Renal cortex interstitium (tissue), 15 donors: ENCODE measurements around the gene IBSP. TPM values are rescaled to one million over a fixed set of nuclear protein-coding genes. Genes with fewer than 3 reads are reported as not detected.
A peak's percentile ranks its signal among the peaks of the same experiment; 100 is the strongest.

Source experiments
- DNase-seq, 11 donors: peaks; one replicate each; pipeline ENCODE4 v3.0.0-alpha.2; 2013; ENCODE audit warnings: low read depth in 9 of 11, low spot score in 4 of 11; ENCODE audit errors: extremely low read depth in 1 of 11
- long read RNA-seq, 16 experiments: transcript quantifications; one replicate each; lab custom pipeline, GENCODE V29; 2026
- polyA plus RNA-seq, 3 donors: library from polyadenylated mRNA; unstranded; fragments of 120-200 nt; gene quantifications; one replicate each; pipeline ENCODE4 v1.2.1, GENCODE V29; 2013; ENCODE audit not compliant: insufficient read length in 3 of 3

Gene IBSP, protein sequence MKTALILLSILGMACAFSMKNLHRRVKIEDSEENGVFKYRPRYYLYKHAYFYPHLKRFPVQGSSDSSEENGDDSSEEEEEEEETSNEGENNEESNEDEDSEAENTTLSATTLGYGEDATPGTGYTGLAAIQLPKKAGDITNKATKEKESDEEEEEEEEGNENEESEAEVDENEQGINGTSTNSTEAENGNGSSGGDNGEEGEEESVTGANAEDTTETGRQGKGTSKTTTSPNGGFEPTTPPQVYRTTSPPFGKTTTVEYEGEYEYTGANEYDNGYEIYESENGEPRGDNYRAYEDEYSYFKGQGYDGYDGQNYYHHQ
- polyA plus RNA-seq, result under 1 TPM in 1 of 3 donors, not detected in 2; 0.23 TPM
- long read RNA-seq, donor 1, result 0 reads
- long read RNA-seq, donor 2, result 0 reads
- long read RNA-seq, donor 3, result 0 reads
- long read RNA-seq, donor 4, result 0 reads
- long read RNA-seq, donor 5, result 0 reads
- long read RNA-seq, donor 6, result 0 reads
- long read RNA-seq, donor 7, result 0 reads
- long read RNA-seq, donor 8, result 0 reads
- long read RNA-seq, donor 9, result 0 reads
- long read RNA-seq, donor 10, result 0 reads
- long read RNA-seq, donor 11, result 0 reads
- long read RNA-seq, donor 12, result 0 reads
- long read RNA-seq, donor 13, result 0 reads
- long read RNA-seq, donor 14, result 0 reads
- long read RNA-seq, donor 15, result 0 reads
- long read RNA-seq, donor 16, result 0 reads

DNA sequence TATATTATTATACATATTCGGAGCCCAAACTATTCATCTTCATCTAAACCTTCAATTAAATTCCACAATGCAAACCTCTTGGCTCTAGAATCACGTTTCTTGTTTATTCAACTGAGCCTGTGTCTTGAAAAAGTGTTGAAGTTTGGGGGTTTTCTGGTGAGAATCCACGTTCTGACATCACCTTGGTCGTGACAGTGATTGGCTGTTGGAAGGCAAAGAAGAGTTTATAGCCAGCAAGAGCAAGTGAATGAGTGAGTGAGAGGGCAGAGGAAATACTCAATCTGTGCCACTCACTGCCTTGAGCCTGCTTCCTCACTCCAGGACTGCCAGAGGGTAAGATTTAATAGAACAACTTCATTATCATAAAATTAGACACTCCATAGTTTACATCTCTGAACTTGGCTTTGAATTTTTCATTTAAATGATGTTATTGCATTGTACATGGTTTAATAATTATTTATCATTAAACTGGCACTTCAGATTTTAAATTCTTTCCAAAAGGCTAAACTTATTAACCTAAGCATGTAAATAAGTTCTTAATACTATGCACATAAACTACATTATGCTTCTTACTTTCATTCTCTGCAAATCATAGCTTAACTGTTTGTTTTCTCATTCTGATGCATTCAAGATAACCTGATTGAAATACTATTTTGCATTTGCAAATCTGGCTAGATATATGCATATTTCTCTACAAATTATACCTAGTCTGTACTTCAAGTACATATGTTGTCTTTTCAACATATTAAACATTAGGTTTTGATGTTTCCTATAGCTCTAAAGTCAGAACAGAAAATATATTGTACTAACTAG lies at the start of gene IBSP:
IBSP (plus strand) TSS at position 254 of the 813 bp plus-strand sequence. CDS start 2,808 bp downstream, outside the sequence.
- DNase-seq, result peak in 2 of 11 donors; percentile 11 to 12

DNA sequence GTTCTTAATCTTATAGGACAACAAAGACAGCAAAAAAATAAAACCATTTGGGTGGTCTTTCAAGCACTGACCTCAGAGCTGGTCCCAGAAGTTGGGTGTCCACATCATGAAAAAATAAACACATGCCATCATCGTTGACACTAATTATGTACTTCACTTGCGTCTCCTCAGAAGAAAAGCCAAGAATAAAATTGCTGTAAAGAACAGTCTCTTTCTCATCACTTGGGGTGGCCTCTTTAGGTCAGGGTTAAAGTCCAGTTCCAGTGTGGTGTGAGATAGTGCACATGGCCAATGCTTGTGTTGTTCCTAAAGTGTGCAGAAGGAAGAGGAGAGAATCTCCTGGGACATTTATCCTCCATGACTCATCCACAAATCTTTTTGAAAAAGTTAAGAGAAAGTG lies 49.5 kb upstream of the IBSP start:
- peak in 8 of 11 donors; percentile 1 to 22 (median 9) for DNase-seq

DNA sequence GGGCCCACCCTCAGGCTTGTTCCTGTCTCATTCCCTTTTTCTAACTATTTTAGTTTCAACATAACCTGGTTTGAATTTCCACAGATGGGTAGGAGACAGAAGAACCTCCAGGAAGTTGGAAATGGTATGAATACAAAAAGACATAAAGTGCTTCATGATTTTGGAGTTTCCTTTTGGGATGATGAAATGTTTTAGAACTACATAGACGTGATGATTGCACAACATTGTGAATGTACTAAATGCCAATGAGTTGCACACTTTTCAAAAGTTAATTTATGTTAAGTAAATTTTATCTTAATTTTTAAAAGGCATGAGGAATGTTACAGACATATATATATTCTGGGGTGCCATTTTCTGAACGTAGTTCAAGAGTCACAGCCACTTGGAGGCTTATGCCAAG lies 41.1 kb upstream of the IBSP start:
- no peak for DNase-seq

DNA sequence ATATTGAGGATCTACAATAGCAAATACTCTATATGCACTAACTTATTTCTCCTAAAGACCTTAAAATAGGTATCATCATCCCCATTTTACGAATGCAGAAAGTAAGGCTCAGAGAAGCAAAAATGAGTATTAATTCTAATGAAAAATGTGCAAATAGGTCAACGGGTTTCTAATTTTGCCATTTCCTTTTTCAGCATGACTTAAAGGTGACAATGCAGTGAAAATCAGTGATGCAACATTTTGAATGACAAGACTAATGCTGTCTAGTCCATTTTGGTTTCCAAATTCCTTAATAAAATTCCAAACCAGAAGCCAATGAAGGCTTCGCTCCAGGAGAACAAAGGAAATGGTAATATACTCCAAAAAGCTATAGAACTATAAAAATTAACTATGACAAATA lies 37.0 kb upstream of the IBSP start:
- DNase-seq, result no peak

DNA sequence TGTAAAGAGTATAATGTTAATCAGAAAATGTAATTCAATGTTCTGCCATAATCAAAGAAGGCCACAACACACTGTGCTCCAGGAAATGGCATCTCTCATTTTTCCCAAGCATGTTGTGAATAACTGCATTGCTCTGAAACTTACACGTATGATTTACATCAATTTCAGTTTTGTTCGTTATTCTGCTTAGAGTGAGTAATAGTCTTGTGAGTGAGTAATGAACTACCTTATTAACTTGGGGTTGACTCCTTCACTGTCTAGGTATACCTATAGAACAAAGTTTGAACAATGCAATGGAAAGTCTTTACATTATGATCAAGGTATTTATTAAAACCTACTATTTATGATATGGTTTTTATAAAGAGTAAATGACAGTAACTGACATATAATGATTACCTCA lies 17.8 kb upstream of the IBSP start:
- no peak for DNase-seq

DNA sequence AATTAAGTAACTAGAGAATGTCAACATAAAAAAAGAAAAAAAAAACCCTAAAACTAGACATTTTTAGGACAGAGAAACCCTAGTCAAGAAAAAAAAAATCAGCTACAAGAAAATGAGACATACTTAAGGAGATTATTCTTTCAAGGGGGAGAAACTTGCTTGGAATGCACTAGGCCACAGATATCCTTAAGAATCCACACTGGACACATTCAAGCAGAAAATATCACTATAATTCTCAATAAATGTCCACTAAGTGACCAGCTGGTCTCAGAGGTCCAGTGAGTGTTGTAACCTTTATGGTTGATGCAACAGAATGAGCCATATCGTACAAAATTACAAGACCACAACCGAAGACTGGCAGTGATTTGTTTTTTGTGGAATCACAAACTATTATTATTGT lies 15.6 kb upstream of the IBSP start:
- DNase-seq, result no peak

DNA sequence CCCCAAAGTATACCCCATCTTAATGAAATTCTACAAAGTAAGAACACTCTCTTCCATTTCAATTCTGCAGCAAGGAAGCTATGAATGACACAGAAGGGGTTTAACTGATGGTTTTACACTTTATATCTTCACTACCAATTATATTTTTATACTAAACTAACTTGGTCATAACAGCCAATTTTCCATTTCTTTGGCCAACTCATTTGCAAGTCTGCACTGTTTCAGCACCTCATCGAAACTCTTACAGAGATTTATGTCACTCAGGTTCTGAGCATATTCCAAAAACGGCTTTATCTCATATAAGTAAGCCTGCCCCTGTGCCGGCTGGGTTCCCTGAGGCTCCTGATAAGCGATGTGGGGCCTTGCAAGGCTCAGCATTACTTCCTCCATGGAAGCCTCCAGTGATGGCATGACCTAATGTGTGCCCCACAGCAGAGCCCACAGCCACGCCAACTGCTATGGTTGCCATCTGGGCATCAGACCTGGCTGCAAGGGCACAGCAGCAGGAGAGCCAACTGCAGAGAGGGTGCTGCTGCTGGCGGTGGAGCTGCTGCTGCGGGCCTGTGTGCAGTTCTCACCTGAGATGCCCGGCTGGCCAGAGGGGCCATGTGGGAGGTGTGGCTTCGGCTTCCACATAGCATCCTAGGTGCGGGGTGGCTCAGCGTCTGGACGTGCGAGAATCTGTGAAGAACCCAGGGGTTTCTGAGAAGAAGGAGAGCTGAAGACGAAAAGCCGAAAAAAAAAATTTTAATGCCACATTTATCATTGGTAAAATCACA lies 13.4 kb upstream of the IBSP start:
- DNase-seq, result no peak

DNA sequence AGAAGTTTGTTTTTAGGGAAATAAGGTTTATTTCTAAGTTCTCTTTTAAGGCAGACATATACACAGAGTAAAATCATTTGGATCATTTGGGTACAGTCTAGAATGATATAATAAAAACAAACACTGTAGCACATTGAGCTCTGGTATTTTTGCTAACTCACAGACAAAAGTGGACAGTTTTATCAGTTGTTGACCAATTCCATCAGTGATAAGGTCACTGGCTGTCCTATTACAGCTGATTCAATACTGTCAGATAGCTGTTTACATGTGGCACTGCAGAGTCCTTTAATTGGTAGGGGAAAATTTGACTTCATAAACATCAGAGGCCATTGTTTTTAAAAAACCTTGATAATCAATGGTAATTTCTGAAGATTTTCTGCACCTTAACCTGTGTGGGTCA lies 3.5 kb downstream of the IBSP start:
- DNase-seq, result no peak

DNA sequence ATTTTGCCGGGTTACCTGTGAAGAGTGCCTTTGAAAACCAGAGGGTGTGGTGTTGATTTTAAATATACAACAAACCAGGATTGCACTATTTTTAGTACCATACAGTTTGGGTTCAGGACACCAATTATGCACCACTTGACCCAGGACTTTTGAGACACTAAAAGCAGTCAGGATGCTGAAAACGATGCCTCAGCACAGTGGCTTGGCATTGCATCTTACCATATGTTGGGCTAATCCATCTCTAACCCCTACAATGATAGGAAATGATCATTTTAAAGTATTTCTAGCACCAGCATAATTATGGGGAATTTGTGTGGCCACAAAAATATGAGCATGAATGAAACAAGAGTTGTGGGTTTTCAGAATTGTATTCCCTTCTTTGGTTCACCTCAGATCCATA lies 4.1 kb downstream of the IBSP start:
- no peak for DNase-seq

DNA sequence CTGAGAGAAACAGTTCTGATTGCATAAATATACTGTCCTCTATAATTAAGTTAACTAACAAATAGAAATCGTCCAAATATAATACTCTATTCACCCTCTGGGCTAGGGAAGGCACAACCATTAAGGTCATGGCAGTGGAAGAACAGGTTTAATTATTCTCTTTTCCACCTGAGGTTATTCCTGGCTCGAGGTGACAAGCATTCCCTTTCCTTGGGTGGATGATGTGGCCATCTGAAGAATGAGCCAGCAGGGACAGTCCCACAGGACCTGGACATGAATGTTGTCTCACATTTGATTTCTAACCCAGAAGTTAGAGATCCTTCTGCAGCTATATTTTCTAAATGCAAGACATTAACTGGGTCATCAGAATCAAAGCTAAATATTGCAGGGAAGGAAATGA lies 5.5 kb downstream of the IBSP start:
- DNase-seq, result no peak

DNA sequence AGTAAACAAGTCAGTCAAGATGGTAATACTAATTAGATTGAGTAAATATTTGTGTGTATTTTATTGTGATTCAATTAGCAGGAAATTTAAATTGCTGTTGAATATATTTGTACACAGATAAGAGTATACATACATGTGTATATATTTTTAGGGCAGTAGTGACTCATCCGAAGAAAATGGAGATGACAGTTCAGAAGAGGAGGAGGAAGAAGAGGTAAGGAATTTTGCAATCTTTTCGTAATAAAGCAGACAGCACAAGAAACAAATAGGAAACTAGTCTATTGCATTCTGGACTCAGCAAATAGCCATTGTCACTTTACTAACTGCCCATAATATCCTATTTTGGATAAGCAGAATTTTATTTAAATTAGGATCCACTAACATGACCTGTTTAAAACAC lies 6.6 kb downstream of the IBSP start:
- DNase-seq, result no peak

DNA sequence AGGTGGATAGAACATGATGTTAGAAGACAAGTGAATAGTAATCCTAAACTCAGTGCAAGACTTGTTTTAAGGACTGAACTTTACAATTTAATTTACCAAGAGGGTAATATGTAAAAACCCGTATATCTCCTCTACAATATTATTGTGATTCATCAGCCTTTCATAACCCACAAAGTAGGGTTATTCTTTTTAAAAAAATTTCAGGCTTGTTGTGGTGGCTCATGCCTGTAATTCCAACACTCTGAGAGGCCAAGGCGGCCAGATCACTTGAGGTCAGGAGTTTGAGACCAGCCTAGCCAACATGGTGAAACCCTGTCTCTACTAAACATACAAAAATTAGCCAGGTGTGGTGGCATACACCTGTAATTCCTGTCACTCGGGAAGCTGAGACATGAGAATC lies 7.2 kb downstream of the IBSP start:
- DNase-seq, result no peak

DNA sequence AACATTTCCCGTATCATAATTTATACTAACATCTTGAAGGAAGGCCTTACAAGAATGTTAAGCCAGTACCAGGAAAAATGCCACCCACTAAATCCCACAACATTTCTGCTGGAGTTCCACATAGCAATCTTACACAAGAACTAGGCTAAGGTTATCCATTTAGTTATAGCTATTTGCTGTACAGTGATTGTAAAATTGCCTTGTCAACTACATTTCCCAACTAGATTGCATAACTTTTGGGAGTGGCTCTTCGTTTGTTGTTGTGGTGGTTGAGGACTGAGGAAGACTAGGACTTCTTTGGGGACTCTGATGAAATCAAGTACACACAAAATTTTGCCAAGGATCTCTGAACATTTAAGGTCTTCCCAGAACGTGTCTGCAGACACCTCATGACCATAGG lies 8.0 kb downstream of the IBSP start:
- DNase-seq, result no peak

DNA sequence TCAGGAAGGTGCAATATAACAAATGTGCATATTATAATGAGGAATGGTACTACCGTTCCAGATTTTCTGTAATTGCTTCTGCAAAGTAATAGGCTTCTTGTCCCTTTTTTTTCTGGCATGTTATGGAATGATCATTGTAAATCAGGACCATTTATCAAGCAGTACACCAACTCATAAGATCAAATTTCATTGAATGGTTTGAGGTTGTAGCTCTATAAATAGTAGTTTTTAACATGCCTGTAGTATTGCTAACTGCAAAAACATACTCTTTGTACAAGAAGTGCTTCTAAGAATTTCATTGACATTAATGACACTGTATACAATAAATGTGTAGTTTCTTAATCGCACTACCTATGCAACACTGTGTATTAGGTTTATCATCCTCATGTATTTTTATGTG lies 12.6 kb downstream of the IBSP start:
- DNase-seq, result no peak

DNA sequence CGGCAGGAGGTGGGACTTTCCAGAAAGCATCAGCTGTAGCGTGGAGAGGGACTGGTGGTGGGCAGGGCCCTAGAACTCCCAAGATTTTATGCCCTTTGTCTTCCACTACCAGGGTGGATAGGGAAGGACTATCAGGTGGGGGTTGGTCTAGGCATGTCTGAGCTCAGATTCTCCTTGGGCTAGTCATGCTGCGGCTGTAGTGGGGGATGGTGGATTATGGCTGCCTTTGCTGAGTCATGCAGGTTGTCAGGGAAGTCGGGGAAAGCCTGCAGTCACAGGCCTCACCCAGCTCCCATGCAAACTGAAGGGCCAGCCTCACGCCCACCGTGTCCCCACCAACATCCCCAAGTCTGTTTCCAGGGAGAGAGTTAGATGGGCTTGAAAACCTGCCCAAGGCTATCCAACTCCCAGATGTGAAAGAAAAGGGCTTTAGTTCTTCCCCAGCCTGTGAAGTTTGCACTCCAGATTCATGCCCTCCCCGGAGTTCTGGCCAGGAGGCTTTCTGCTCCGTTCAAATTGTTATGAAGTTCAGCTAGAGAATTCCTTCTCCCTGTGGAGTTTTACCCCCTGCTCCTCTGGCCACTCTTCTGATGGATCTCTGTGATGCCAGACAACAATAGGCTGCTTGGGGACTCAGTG lies 20.0 kb downstream of the IBSP start:
- DNase-seq, result no peak

DNA sequence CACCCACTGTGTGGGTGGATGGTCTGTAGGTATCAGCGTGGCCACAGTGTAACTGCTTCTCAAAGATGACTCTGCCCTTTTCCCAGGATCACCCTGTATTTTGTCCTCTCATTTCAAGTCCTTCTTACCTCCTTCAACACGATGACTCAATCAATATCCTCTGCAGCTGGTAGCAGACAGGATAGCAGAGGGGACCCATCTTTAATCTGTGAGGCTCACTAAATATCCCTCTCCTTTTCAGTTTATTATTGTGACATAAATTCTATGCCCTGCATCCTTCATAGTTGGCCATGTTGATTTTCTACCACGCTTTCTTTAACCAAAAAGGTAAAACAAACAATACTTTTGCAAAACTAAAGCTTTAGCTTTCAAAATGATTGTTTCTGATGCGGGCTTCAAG lies 23.8 kb downstream of the IBSP start:
- no peak for DNase-seq

DNA sequence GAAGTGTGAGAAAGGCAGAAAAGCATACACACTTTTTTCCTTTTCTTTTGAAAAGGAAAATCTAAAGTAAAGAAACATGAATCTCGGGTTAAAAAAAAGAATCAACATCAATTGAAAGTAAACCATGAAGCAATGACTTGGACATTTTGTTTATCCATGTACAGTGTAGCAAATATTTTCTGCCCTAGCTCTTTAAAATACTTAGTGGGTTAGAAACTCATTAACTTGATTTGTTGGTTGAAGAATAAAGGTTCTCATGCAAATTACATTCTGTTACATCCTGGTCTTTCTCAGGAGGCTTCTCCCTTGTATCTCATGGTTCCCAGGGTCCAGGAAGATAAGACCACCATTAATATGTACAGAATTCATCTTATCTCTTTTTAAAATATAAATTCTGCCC lies 24.4 kb downstream of the IBSP start:
- no peak for DNase-seq

DNA sequence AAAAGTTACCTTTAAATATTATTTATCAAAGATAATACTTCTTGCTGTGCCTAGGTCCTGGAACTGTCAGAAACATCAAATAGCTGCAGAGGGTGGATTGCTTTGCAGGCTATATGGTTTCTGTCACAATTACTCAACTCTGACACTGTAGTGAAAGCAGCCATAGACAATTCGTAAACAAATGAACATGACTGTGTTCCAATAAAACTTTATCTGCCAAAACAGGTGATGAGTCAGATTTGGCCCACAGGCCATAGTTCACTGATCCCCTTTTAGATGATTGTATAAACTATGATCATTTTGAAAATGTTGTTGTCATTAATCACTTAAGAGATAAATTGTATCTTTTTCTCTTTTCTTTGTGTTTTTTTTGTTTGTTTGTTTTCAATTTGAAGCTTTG lies 25.0 kb downstream of the IBSP start:
- no peak for DNase-seq

DNA sequence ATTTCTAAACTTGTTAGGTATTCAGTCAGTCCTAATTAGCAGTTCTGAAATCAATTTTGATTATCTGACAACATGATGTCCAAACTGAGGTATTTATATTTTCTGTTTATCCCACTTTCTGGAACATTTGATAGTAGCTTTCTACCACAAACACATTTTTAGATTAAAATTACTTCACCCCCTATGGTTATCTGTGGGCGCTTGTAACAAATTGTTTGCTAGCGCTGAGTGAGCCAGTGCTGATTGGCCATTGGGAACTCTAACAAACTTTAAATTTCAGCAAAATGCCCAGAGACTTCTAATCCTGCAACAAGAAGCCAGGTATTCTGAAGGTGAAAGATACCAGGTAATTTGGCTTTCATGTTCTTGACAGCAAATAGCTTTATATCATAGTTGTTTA lies 33.3 kb downstream of the IBSP start, which contains the start of gene MEPE:
MEPE (plus strand) TSS at position 301 of the 400 bp plus-strand sequence. CDS start 1,746 bp downstream, outside the sequence.
- DNase-seq, result no peak
